ENCODE results near the gene YJU2. TPM values are rescaled to one million over a fixed set of nuclear protein-coding genes. Genes with fewer than 3 reads are reported as not detected.

YJU2 gene
- total RNA-seq, 1 experiment from 2014 or later, result 11.0 TPM

- Histone ChIP-seq H3K36me3 (ENCODE audit: low read depth) (no peaks in the 10 kb centered on the region), H3F3A (ENCODE audit: insufficient read depth, low read depth) (peaks cover 6% of the 10 kb centered on the region; the same call in 1 of the 2 replicates), H3K79me2 (ENCODE audit: low read depth) (no peaks in the 10 kb centered on the region), H4K20me1 (ENCODE audit: insufficient read depth) (no peaks in the 10 kb centered on the region), H3K9me3 (ENCODE audit: insufficient read depth, low read depth) (no peaks in the 10 kb centered on the region), H3K4me2 (no peak overlapping the region), H2AFZ (no peak overlapping the region), H3K27ac (no peak overlapping the region), H3K9me2 (ENCODE audit: insufficient read depth) (no peaks in the 10 kb centered on the region), H3K4me1 (replicated peaks; ENCODE audit: insufficient read depth) (no peaks in the 10 kb centered on the region), H3K27me3 (ENCODE audit: insufficient read depth, low read depth) (no peaks in the 10 kb centered on the region), H3K4me3 (no peak overlapping the region)
- CTCF ChIA-PET, result no interaction called here
- DNase-seq, result no peak
- POLR2A ChIA-PET (ENCODE audit: unreplicated experiment), result no interaction called here
- TF ChIP-seq EZH2 (IDR thresholded peaks at IDR 0.05; ENCODE audit: low read depth), result no peak
- TF ChIP-seq CTCF (conservative IDR thresholded peaks at IDR 0.05), result no peak
- no TSS peak for BruUV-seq (replicated peaks)
- intact Hi-C loops (cut with micrococcal nuclease; ENCODE audit: unreplicated experiment), result no loop called here
Observed at GRCh38 chr19:4313847-4314490, 67.1 kb downstream of the YJU2 start.

- Histone ChIP-seq H3K9me3 (ENCODE audit: insufficient read depth, low read depth) (no peaks in the 10 kb centered on the region), H3K79me2 (ENCODE audit: low read depth) (no peaks in the 10 kb centered on the region), H2AFZ (no peak overlapping the region), H3K4me3 (no peak overlapping the region), H4K20me1 (ENCODE audit: insufficient read depth) (no peaks in the 10 kb centered on the region), H3K4me2 (no peak overlapping the region), H3F3A (ENCODE audit: insufficient read depth, low read depth) (no peaks in the 10 kb centered on the region), H3K4me1 (replicated peaks; ENCODE audit: insufficient read depth) (no peaks in the 10 kb centered on the region), H3K9me2 (ENCODE audit: insufficient read depth) (no peaks in the 10 kb centered on the region), H3K36me3 (ENCODE audit: low read depth) (no peaks in the 10 kb centered on the region), H3K27me3 (ENCODE audit: insufficient read depth, low read depth) (no peaks in the 10 kb centered on the region), H3K27ac (no peak overlapping the region)
- ChIA-PET CTCF (no interaction called here), POLR2A (ENCODE audit: unreplicated experiment) (no interaction called here)
- BruUV-seq (replicated peaks), result no TSS peak
- DNase-seq, result peak in 1 of 2 experiments; percentile 44
- TF ChIP-seq EZH2 (IDR thresholded peaks at IDR 0.05; ENCODE audit: low read depth), result no peak
- TF ChIP-seq CTCF (conservative IDR thresholded peaks at IDR 0.05), result no peak
- intact Hi-C loops (cut with micrococcal nuclease; ENCODE audit: unreplicated experiment), result no loop called here
Observed at GRCh38 chr19:4316956-4317355, 70.1 kb downstream of the YJU2 start.

GRCh38 chr19:4318460-4318859 is 71.6 kb downstream of the YJU2 start:
- Histone ChIP-seq H2AFZ (no peak overlapping the region), H3K4me1 (replicated peaks; ENCODE audit: insufficient read depth) (no peaks in the 10 kb centered on the region), H3K27me3 (ENCODE audit: insufficient read depth, low read depth) (no peaks in the 10 kb centered on the region), H3K36me3 (ENCODE audit: low read depth) (no peaks in the 10 kb centered on the region), H3K4me2 (no peak overlapping the region), H4K20me1 (ENCODE audit: insufficient read depth) (no peaks in the 10 kb centered on the region), H3K79me2 (ENCODE audit: low read depth) (no peaks in the 10 kb centered on the region), H3K9me2 (ENCODE audit: insufficient read depth) (no peaks in the 10 kb centered on the region), H3F3A (ENCODE audit: insufficient read depth, low read depth) (no peaks in the 10 kb centered on the region), H3K27ac (no peak overlapping the region), H3K4me3 (no peak overlapping the region), H3K9me3 (ENCODE audit: insufficient read depth, low read depth) (no peaks in the 10 kb centered on the region)
- no TSS peak for BruUV-seq (replicated peaks)
- ChIA-PET CTCF (no interaction called here), POLR2A (ENCODE audit: unreplicated experiment) (no interaction called here)
- no peak for DNase-seq
- TF ChIP-seq EZH2 (IDR thresholded peaks at IDR 0.05; ENCODE audit: low read depth) (no peak), CTCF (conservative IDR thresholded peaks at IDR 0.05) (no peak)
- intact Hi-C loops (cut with micrococcal nuclease; ENCODE audit: unreplicated experiment), result no loop called here

Other genes with a start within 250 kb of the YJU2 start
- 25.5 and 26.5 TPM in 2 replicates for gene PIAS4, start 239.3 kb upstream of the YJU2 start, total RNA-seq (2021)
- 41.2 and 48.2 TPM in 2 replicates for gene ZBTB7A, start 180.2 kb upstream of the YJU2 start, total RNA-seq (2021)
- 160 and 211 TPM in 2 replicates for gene MAP2K2, start 123.0 kb upstream of the YJU2 start, total RNA-seq (2021)
- not detected in 2 replicates for gene CREB3L3, start 93.4 kb upstream of the YJU2 start, total RNA-seq (2021)
- gene SIRT6, start 64.5 kb upstream of the YJU2 start, total RNA-seq (2021), result 22.2 and 23.2 TPM in 2 replicates
- gene ANKRD24, start 64.4 kb upstream of the YJU2 start, total RNA-seq (2021), result 0.79 and 1.0 TPM in 2 replicates
- not detected in 2 replicates for gene EBI3, start 17.6 kb upstream of the YJU2 start, total RNA-seq (2021)
- not detected in 2 replicates for gene SHD, start 32.2 kb downstream of the YJU2 start, total RNA-seq (2021)
- gene TMIGD2, start 55.3 kb downstream of the YJU2 start, total RNA-seq (2021), result not detected in 2 replicates
- not detected in 2 replicates for gene FSD1, start 57.5 kb downstream of the YJU2 start, total RNA-seq (2021)
- 26.9 and 29.8 TPM in 2 replicates for gene STAP2, start 91.7 kb downstream of the YJU2 start, total RNA-seq (2021)
- gene MPND, start 96.5 kb downstream of the YJU2 start, total RNA-seq (2021), result 12.6 and 19.1 TPM in 2 replicates
- gene SH3GL1, start 153.5 kb downstream of the YJU2 start, total RNA-seq (2021), result 45.8 and 49.2 TPM in 2 replicates
- 24.3 and 30.0 TPM in 2 replicates for gene CHAF1A, start 155.6 kb downstream of the YJU2 start, total RNA-seq (2021)
- 79.4 and 94.7 TPM in 2 replicates for gene UBXN6, start 210.7 kb downstream of the YJU2 start, total RNA-seq (2021)
- 50.8 and 60.2 TPM in 2 replicates for gene HDGFL2, start 225.2 kb downstream of the YJU2 start, total RNA-seq (2021)

All from PC-9 (cell line).